Measurements from ENCODE around the gene FHL1.

Gene FHL1

DNA sequence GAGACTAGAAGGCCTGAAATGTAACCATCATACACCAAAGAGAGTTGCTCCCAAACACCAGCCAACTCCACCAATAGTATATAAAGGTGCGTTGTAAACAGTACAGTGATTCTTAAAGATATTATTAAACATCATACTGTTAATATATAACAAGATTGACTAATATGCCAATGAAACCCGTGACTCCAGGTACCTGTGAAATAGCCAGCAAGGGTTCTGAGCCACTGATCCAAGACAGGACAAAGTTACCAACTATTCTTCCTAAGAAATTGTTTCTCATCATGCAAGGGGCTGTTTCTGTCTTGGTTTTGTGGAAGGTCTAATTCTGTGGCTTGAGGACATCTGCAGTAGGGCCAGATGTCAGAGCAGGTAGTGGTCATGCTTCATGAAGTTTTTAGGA, 47.2 kb downstream of the FHL1 start:
- no peak overlapping the region for H3K27ac ChIP-seq (ENCODE audit: low read length)
- H3K4me1 ChIP-seq (ENCODE audit: insufficient read depth, low read length) = no peaks in the 10 kb centered on the region
- H2AFZ ChIP-seq (ENCODE audit: low read depth, low read length) = no peak overlapping the region
- no peak overlapping the region for H3K9ac ChIP-seq (ENCODE audit: low read depth, low read length)
- ATAC-seq (ENCODE audit: insufficient read depth, low read depth) (no peak), DNase-seq (no peak)
- H3K9me3 ChIP-seq (ENCODE audit: insufficient read depth, low read length, severe bottlenecking) = no peaks in the 10 kb centered on the region
- H3K4me3 ChIP-seq (ENCODE audit: low read depth in 1 of 2, low read length in 2 of 2) = no peak overlapping the region
- TF ChIP-seq EZH2 (IDR thresholded peaks at IDR 0.05; ENCODE audit: borderline replicate concordance, low read depth, low read length, severe bottlenecking) = no peak
- TF ChIP-seq CTCF (IDR thresholded peaks at IDR 0.05; ENCODE audit: borderline replicate concordance, extremely low read depth, low read length, poor library complexity, severe bottlenecking) = no peak
- H3K27me3 ChIP-seq (ENCODE audit: insufficient read depth, low read length, poor library complexity) = no peaks in the 10 kb centered on the region
- no peaks in the 10 kb centered on the region for H3K36me3 ChIP-seq (ENCODE audit: insufficient read depth, low read length)
- H3K79me2 ChIP-seq (ENCODE audit: insufficient read depth, low read length) = no peaks in the 10 kb centered on the region
- no peaks in the 10 kb centered on the region for H4K20me1 ChIP-seq (ENCODE audit: insufficient read depth, low read length)
- H3K4me2 ChIP-seq (ENCODE audit: insufficient read depth, low read length) = no peak overlapping the region

- no peak overlapping the region for H3K27ac ChIP-seq (ENCODE audit: low read length)
- DNase-seq (no peak), ATAC-seq (ENCODE audit: insufficient read depth, low read depth) (no peak)
- no peak overlapping the region for H2AFZ ChIP-seq (ENCODE audit: low read depth, low read length)
- no peaks in the 10 kb centered on the region for H3K79me2 ChIP-seq (ENCODE audit: insufficient read depth, low read length)
- no peak overlapping the region for H3K9ac ChIP-seq (ENCODE audit: low read depth, low read length)
- H3K4me2 ChIP-seq (ENCODE audit: insufficient read depth, low read length) = no peak overlapping the region
- no peaks in the 10 kb centered on the region for H3K36me3 ChIP-seq (ENCODE audit: insufficient read depth, low read length)
- TF ChIP-seq CTCF (IDR thresholded peaks at IDR 0.05; ENCODE audit: borderline replicate concordance, extremely low read depth, low read length, poor library complexity, severe bottlenecking) (no peak), EZH2 (IDR thresholded peaks at IDR 0.05; ENCODE audit: borderline replicate concordance, low read depth, low read length, severe bottlenecking) (no peak)
- no peaks in the 10 kb centered on the region for H3K4me1 ChIP-seq (ENCODE audit: insufficient read depth, low read length)
- H3K9me3 ChIP-seq (ENCODE audit: insufficient read depth, low read length, severe bottlenecking) = no peaks in the 10 kb centered on the region
- H3K4me3 ChIP-seq (ENCODE audit: low read depth in 1 of 2, low read length in 2 of 2) = no peak overlapping the region
- H3K27me3 ChIP-seq (ENCODE audit: insufficient read depth, low read length, poor library complexity) = no peaks in the 10 kb centered on the region
- H4K20me1 ChIP-seq (ENCODE audit: insufficient read depth, low read length) = no peaks in the 10 kb centered on the region
Measured at GRCh38 chrX:136195247-136195646, 47.9 kb downstream of the FHL1 start.

DNA sequence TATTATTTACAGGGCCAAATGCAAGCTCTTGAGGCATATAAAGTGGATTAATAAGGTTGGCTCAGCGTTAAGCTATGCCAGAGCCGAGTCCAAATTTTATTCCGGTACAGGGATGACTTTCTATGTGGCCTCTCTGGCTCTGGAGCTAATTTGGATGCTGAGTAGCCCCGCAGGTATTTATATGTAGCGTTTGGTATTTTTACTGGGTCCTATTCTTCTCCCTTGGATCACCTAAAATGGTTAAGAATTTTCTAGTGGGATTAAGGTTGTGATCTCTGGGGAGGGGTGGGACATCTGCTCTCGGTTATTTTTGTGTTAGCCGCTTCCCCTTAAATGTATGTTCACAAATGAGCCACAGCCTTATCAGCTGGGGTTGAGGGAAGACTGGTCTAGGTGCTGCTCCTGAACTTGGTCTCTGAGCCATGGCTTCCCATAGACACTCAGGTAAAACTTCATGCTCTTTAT, 49.4 kb downstream of the FHL1 start:
- H3K4me1 ChIP-seq (ENCODE audit: insufficient read depth, low read length) = no peaks in the 10 kb centered on the region
- no peak for DNase-seq

GRCh38 chrX:136198010-136198409, 50.7 kb downstream of the FHL1 start:
- H3K27me3 ChIP-seq (ENCODE audit: insufficient read depth, low read length, poor library complexity) = no peaks in the 10 kb centered on the region
- TF ChIP-seq CTCF (IDR thresholded peaks at IDR 0.05; ENCODE audit: borderline replicate concordance, extremely low read depth, low read length, poor library complexity, severe bottlenecking) (no peak), EZH2 (IDR thresholded peaks at IDR 0.05; ENCODE audit: borderline replicate concordance, low read depth, low read length, severe bottlenecking) (no peak)
- H3K4me2 ChIP-seq (ENCODE audit: insufficient read depth, low read length) = no peak overlapping the region
- no peaks in the 10 kb centered on the region for H3K36me3 ChIP-seq (ENCODE audit: insufficient read depth, low read length)
- H3K4me3 ChIP-seq (ENCODE audit: low read depth in 1 of 2, low read length in 2 of 2) = no peak overlapping the region
- no peak overlapping the region for H2AFZ ChIP-seq (ENCODE audit: low read depth, low read length)
- DNase-seq (no peak), ATAC-seq (ENCODE audit: insufficient read depth, low read depth) (no peak)
- H4K20me1 ChIP-seq (ENCODE audit: insufficient read depth, low read length) = no peaks in the 10 kb centered on the region
- H3K4me1 ChIP-seq (ENCODE audit: insufficient read depth, low read length) = no peaks in the 10 kb centered on the region
- no peaks in the 10 kb centered on the region for H3K9me3 ChIP-seq (ENCODE audit: insufficient read depth, low read length, severe bottlenecking)
- H3K27ac ChIP-seq (ENCODE audit: low read length) = no peak overlapping the region
- H3K79me2 ChIP-seq (ENCODE audit: insufficient read depth, low read length) = no peaks in the 10 kb centered on the region
- no peak overlapping the region for H3K9ac ChIP-seq (ENCODE audit: low read depth, low read length)

More for the DNA sequence above, 49.4 kb downstream of the FHL1 start:
- H3K27me3 ChIP-seq (ENCODE audit: insufficient read depth, low read length, poor library complexity) = no peaks in the 10 kb centered on the region
- H3K9me3 ChIP-seq (ENCODE audit: insufficient read depth, low read length, severe bottlenecking) = no peaks in the 10 kb centered on the region
- no peak overlapping the region for H3K27ac ChIP-seq (ENCODE audit: low read length)
- no peak for ATAC-seq (ENCODE audit: insufficient read depth, low read depth)
- H3K79me2 ChIP-seq (ENCODE audit: insufficient read depth, low read length) = no peaks in the 10 kb centered on the region
- H2AFZ ChIP-seq (ENCODE audit: low read depth, low read length) = no peak overlapping the region
- no peak overlapping the region for H3K4me2 ChIP-seq (ENCODE audit: insufficient read depth, low read length)
- no peak overlapping the region for H3K4me3 ChIP-seq (ENCODE audit: low read depth in 1 of 2, low read length in 2 of 2)
- H3K36me3 ChIP-seq (ENCODE audit: insufficient read depth, low read length) = no peaks in the 10 kb centered on the region
- H4K20me1 ChIP-seq (ENCODE audit: insufficient read depth, low read length) = no peaks in the 10 kb centered on the region
- H3K9ac ChIP-seq (ENCODE audit: low read depth, low read length) = no peak overlapping the region
- no peak for TF ChIP-seq EZH2 (IDR thresholded peaks at IDR 0.05; ENCODE audit: borderline replicate concordance, low read depth, low read length, severe bottlenecking)
